GM19099 (cell line): ENCODE results near the gene OPN1SW.

ENCODE experiments used
- POLR2A ChIP-seq: IDR thresholded peaks from 3 replicates; pipeline ENCODE4 v1.6.1; 2011; ENCODE audit warnings: low read depth; ENCODE audit not compliant: insufficient read length; ENCODE audit errors: extremely low read depth

Gene OPN1SW

GRCh38 chr7:128781126-128781525 is 5.5 kb upstream of the OPN1SW start:
- no peak for TF ChIP-seq POLR2A

- no peak for TF ChIP-seq POLR2A
These were observed 3.4 kb upstream of the OPN1SW start for GRCh38 chr7:128778946-128779345.

- TF ChIP-seq POLR2A: no peak
These were observed 1.8 kb upstream of the OPN1SW start for GRCh38 chr7:128777156-128778123.

- no peak for TF ChIP-seq POLR2A
These were observed 673 bp downstream of the OPN1SW start for GRCh38 chr7:128774921-128775320.

- no peak for TF ChIP-seq POLR2A
These were observed 1.4 kb downstream of the OPN1SW start for GRCh38 chr7:128774029-128774689.

- TF ChIP-seq POLR2A: no peak
These were observed 2.0 kb downstream of the OPN1SW start for GRCh38 chr7:128773604-128774003.

- TF ChIP-seq POLR2A: no peak
These were observed 5.4 kb downstream of the OPN1SW start for GRCh38 chr7:128770233-128770632.

GRCh38 chr7:128767475-128768110 is 8.0 kb downstream of the OPN1SW start:
- TF ChIP-seq POLR2A: no peak

GRCh38 chr7:128763541-128763940 is 12.1 kb downstream of the OPN1SW start:
- TF ChIP-seq POLR2A: no peak

GRCh38 chr7:128759242-128759641 is 16.4 kb downstream of the OPN1SW start:
- no peak for TF ChIP-seq POLR2A

GRCh38 chr7:128758553-128758952 is 17.0 kb downstream of the OPN1SW start:
- no peak for TF ChIP-seq POLR2A

GRCh38 chr7:128757203-128757602 is 18.4 kb downstream of the OPN1SW start:
- TF ChIP-seq POLR2A: no peak

GRCh38 chr7:128755819-128756476 is 19.6 kb downstream of the OPN1SW start:
- TF ChIP-seq POLR2A: no peak

GRCh38 chr7:128755075-128755818 is 20.3 kb downstream of the OPN1SW start:
- no peak for TF ChIP-seq POLR2A
